Smooth muscle cell (in vitro differentiated cells): ENCODE data around the gene EXOSC9. TPM values are rescaled to one million over a fixed set of nuclear protein-coding genes. Genes with fewer than 3 reads are reported as not detected.

Experiments
- DNase-seq: peaks from one replicate; lab custom pipeline; 2025; ENCODE audit not compliant: unreplicated experiment; lab: John Stamatoyannopoulos, UW
- H2AFZ ChIP-seq: fragments of 200-600 bp; sonication (generic); 2 replicates; pipeline ENCODE4 v1.6.0; 2016; ENCODE audit warnings: antibody characterized with exemption, low read depth, mild to moderate bottlenecking
- H3F3A ChIP-seq: fragments of 200-600 bp; sonication (generic); 2 replicates; pipeline ENCODE4 v1.6.0; 2017; ENCODE audit warnings: antibody characterized with exemption, low read depth
- H3K27ac ChIP-seq: fragments of 200-600 bp; sonication (generic); 2 replicates; pipeline ENCODE4 v1.5.1; 2016; ENCODE audit warnings: low read depth, mild to moderate bottlenecking
- H3K27me3 ChIP-seq: fragments of 200-600 bp; sonication (generic); 2 replicates; pipeline ENCODE4 v1.6.1; 2016; ENCODE audit warnings: low read depth, mild to moderate bottlenecking
- H3K36me3 ChIP-seq: fragments of 200-600 bp; sonication (generic); 2 replicates; pipeline ENCODE4 v1.5.1; 2016; ENCODE audit warnings: low read depth
- H3K4me1 ChIP-seq: fragments of 200-600 bp; sonication (generic); 2 replicates; pipeline ENCODE4 v1.5.1; 2016; ENCODE audit warnings: low read depth
- H3K4me2 ChIP-seq: fragments of 200-600 bp; sonication (generic); 2 replicates; pipeline ENCODE4 v1.6.0; 2016; ENCODE audit warnings: mild to moderate bottlenecking
- H3K4me3 ChIP-seq: fragments of 200-600 bp; sonication (generic); 2 replicates; pipeline ENCODE4 v1.5.1; 2016; ENCODE audit warnings: mild to moderate bottlenecking
- H3K79me2 ChIP-seq: fragments of 200-600 bp; sonication (generic); 2 replicates; pipeline ENCODE4 v1.6.0; 2016; ENCODE audit warnings: low read depth, mild to moderate bottlenecking
- H3K9ac ChIP-seq: fragments of 200-600 bp; sonication (generic); 2 replicates; pipeline ENCODE4 v1.6.0; 2016; ENCODE audit warnings: low read depth
- H3K9me3 ChIP-seq: fragments of 200-600 bp; sonication (generic); replicated peaks from 2 replicates; pipeline ENCODE4 v1.5.1; 2016; ENCODE audit warnings: low read depth
- H4K20me1 ChIP-seq: fragments of 200-600 bp; sonication (generic); 2 replicates; pipeline ENCODE4 v1.6.0; 2016; ENCODE audit warnings: low read depth
- WGBS: methylation state at CpG from one replicate; pipeline ENCODE4 v1.1.7; 2016; ENCODE audit warnings: low lambda C conversion rate; 5-methylcytosine and 5-hydroxymethylcytosine counted together
- polyA plus RNA-seq: library from polyadenylated mRNA; unstranded; fragments of >200 nt; fragmentation: Nextera tagmentation; extraction: Ambion mirVana; gene quantifications from 2 replicates; pipeline ENCODE4 v1.2.1, GENCODE V29; 2016
- total RNA-seq: library from RNA; depleted of rRNA; stranded (reverse); fragments of >200 nt; gene quantifications from 2 replicates; pipeline ENCODE4 v1.2.3, GENCODE V29; 2014
- TF ChIP-seq, protein P1 (sequence below): fragments of 200-600 bp; sonication (generic); IDR thresholded peaks from 2 replicates; pipeline ENCODE4 v1.5.1; 2017; ENCODE audit warnings: borderline replicate concordance, mild to moderate bottlenecking, antibody characterized with exemption; ENCODE audit not compliant: insufficient read depth, poor library complexity, severe bottlenecking

EXOSC9 gene
- total and polyA plus RNA-seq, 2 experiments from 2014 or later, result 31.8 to 45.1 TPM

DNA sequence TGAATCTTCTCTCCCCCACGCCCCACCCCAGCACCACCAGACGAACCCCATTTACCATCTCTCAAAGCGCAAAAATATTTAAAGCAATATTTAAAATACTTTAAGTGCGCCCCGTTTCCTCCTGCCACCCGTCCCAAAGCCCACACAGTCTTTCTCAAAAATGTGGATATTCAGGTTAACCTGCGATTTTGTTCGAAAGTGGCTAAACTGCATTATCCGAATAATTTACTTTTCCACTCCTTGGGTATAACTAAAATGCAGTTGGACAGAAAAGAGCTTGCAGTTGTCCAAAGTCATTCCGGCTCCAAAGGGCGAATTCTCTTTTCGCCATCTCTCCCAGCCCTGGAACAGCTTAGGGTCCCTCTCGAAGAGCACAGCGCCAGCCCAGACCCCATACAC lies 36.8 kb upstream of the EXOSC9 start:
- no peak overlapping the region for H3K27ac ChIP-seq

GRCh38 chr4:121764702-121765367 lies 36.3 kb upstream of the EXOSC9 start, which contains the start of gene SMIM43:
TSS of gene SMIM43 (minus strand) at chr4:121765164. CDS start at chr4:121765105, 59 bp downstream.
- Histone ChIP-seq H3K4me1 (peaks cover 3% of the 10 kb centered on the region), H3K4me2 (peak within 1 kb of the TSS; percentile 95), H2AFZ (peak within 1 kb of the TSS; percentile 75), H3K36me3 (no peaks in the 10 kb centered on the region), H3K79me2 (no peaks in the 10 kb centered on the region), H3K27me3 (peaks cover 99% of the 10 kb centered on the region), H3K9ac (no peak within 1 kb of the TSS), H3K9me3 (no peaks in the 10 kb centered on the region), H4K20me1 (no peaks in the 10 kb centered on the region), H3K27ac (no peak within 1 kb of the TSS), H3F3A (no peaks in the 10 kb centered on the region), H3K4me3 (peak within 1 kb of the TSS; percentile 51)
- TF ChIP-seq, protein P1, sequence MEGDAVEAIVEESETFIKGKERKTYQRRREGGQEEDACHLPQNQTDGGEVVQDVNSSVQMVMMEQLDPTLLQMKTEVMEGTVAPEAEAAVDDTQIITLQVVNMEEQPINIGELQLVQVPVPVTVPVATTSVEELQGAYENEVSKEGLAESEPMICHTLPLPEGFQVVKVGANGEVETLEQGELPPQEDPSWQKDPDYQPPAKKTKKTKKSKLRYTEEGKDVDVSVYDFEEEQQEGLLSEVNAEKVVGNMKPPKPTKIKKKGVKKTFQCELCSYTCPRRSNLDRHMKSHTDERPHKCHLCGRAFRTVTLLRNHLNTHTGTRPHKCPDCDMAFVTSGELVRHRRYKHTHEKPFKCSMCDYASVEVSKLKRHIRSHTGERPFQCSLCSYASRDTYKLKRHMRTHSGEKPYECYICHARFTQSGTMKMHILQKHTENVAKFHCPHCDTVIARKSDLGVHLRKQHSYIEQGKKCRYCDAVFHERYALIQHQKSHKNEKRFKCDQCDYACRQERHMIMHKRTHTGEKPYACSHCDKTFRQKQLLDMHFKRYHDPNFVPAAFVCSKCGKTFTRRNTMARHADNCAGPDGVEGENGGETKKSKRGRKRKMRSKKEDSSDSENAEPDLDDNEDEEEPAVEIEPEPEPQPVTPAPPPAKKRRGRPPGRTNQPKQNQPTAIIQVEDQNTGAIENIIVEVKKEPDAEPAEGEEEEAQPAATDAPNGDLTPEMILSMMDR, result no peak
- WGBS, result 2% methylated on average over 64 of the region's 75 CpGs
- DNase-seq, result no peak

More for the DNA sequence above, 36.8 kb upstream of the EXOSC9 start:
- no peak overlapping the region for H3K9ac ChIP-seq
- no peak for DNase-seq
- H3K27me3 ChIP-seq, result peaks cover 100% of the 10 kb centered on the region
- 36% methylated on average over 14 of the region's 14 CpGs for WGBS
- no peaks in the 10 kb centered on the region for H4K20me1 ChIP-seq
- H3F3A ChIP-seq, result no peaks in the 10 kb centered on the region
- H3K4me3 ChIP-seq, result peak overlapping the region; percentile 51
- TF ChIP-seq, protein P1, result no peak
- H3K9me3 ChIP-seq, result no peaks in the 10 kb centered on the region
- H2AFZ ChIP-seq, result peak overlapping the region; percentile 75
- H3K4me2 ChIP-seq, result peak overlapping the region; percentile 95
- H3K4me1 ChIP-seq, result peaks cover 3% of the 10 kb centered on the region
- no peaks in the 10 kb centered on the region for H3K79me2 ChIP-seq
- H3K36me3 ChIP-seq, result no peaks in the 10 kb centered on the region

DNA sequence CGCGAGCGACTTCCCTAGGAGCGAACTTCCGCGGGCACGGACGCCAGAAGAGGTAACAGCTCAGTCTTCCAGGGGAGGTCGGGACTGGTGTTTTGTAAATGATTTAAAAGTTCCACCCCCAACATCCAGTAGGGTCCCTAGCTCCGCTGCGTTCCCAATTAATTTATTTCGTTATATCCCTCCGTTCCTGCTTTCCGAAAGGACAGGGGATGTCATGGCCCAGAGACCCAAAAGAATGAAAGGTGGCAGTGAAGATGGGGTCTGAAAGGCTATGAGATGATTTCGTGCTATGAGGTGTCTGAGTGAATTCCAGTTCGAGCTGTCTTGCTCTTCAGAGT lies 35.8 kb upstream of the EXOSC9 start:
- TF ChIP-seq, protein P1, result no peak
- Histone ChIP-seq H3K4me2 (peak overlapping the region; percentile 95), H2AFZ (peak overlapping the region; percentile 75), H3K27ac (no peak overlapping the region), H3K36me3 (no peaks in the 10 kb centered on the region), H3K9me3 (no peaks in the 10 kb centered on the region), H3K4me3 (peak overlapping the region; percentile 51), H3K9ac (no peak overlapping the region), H3K79me2 (no peaks in the 10 kb centered on the region), H3K4me1 (peaks cover 3% of the 10 kb centered on the region), H3F3A (no peaks in the 10 kb centered on the region), H4K20me1 (no peaks in the 10 kb centered on the region), H3K27me3 (peaks cover 98% of the 10 kb centered on the region)
- DNase-seq, result no peak
- 9% methylated on average over 16 of the region's 16 CpGs for WGBS
